Right atrium auricular region (tissue), 2 donors: ENCODE data around the gene ALOX5. TPM values are rescaled to one million over a fixed set of nuclear protein-coding genes. Genes with fewer than 3 reads are reported as not detected.

Experiments used
- DNase-seq: peaks from one replicate; pipeline ENCODE4 v3.0.0-alpha.2; 2019; ENCODE audit warnings: low spot score
- H3K27ac ChIP-seq, 2 donors: fragments of 200-600 bp; sonication (generic); 1 replicate in 1 of 2; 2 replicates in 1 of 2; pipeline ENCODE4 v1.5.1; 2016 to 2019
- H3K27me3 ChIP-seq, 2 donors: fragments of 200-600 bp; sonication (generic); one replicate each; pipeline versions ENCODE4 v1.5.1 to v1.6.0; 2017 to 2019
- H3K36me3 ChIP-seq: fragments of 200-600 bp; sonication (generic); one replicate; pipeline ENCODE4 v1.5.1; 2016
- H3K4me1 ChIP-seq, 2 donors: fragments of 200-600 bp; sonication (generic); one replicate each; pipeline versions ENCODE4 v1.5.1 to v1.6.0; 2017 to 2019
- H3K4me3 ChIP-seq, 2 donors: fragments of 200-600 bp; sonication (generic); 1 replicate in 1 of 2; 2 replicates in 1 of 2; pipeline ENCODE4 v1.5.1; 2017 to 2019; ENCODE audit warnings: mild to moderate bottlenecking in 1 of 2, moderate library complexity in 1 of 2
- H3K9me3 ChIP-seq, 2 donors: fragments of 200-600 bp; sonication (generic); one replicate each; pipeline ENCODE4 v1.5.1; 2019
- CTCF ChIP-seq, 2 donors: fragments of 200-600 bp; sonication (generic); IDR thresholded peaks; one replicate each; pipeline ENCODE4 v1.5.1; 2019; ENCODE audit warnings: antibody characterized with exemption in 2 of 2
- total RNA-seq, 2 donors: library from RNA; depleted of rRNA; stranded (reverse); fragments of >200 nt; gene quantifications; one replicate each; pipeline ENCODE4 v1.1.0, GENCODE V29; 2016

ALOX5 gene
- total RNA-seq, 2 donors from 2014 or later = 6.3 to 16.0 TPM

DNA sequence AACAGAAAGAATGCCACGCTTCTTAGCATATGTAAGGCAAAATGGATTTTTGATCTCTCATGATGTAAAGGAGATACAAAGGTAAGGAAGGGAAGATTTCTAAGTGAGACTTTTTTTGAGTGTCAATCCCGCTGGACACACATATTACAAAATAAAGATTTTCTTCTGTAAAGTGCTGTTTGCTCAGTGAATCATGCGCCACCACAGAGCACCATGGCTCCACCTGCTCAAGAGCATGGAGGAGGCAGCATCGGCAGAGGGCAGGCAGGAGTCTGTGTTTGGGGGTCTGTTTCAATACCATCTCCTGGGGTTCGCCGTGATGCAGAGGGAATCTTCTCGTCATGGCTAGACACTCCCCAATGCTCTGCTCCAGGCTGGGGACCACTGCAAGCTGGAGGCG, 83.5 kb downstream of the ALOX5 start:
- no peaks in the 10 kb centered on the region for H3K27me3 ChIP-seq
- H3K9me3 ChIP-seq = no peaks in the 10 kb centered on the region
- peaks cover 31% of the 10 kb centered on the region for H3K36me3 ChIP-seq
- no peak overlapping the region for H3K4me3 ChIP-seq
- H3K4me1 ChIP-seq = peaks cover 0 to 25% of the 10 kb centered on the region in 2 donors
- peak; percentile 21 for DNase-seq
- TF ChIP-seq CTCF (IDR thresholded peaks at IDR 0.05) = no peak
- no peak overlapping the region for H3K27ac ChIP-seq

DNA sequence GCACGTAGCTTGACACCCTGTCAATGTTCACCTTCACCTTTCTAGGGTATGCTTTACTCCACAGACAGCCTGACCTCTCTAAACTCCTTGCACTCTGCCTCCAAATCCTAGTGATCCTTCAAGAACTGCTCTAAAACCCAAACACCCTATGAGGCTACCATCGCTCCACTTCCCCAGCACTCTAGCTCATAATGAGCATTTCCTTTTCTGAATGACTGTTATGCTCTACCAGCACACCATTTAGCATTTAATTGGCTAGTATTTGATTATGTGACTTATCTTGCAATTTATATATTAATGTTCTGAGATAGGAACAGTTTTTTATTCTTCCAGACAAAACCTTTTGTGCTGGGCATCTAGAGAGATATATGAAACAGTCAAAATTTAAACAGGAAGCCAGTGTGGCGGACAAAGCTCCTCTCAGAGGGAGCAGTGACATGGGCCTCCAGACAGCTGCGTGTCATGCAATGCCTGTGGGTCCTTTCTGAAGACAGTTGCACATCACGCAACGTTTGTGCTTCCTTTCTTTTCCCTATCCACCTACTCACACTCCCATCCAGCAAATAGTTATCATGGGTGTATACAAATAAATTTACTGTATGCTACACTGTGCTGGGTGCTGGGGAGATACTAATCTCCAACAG, 86.3 kb downstream of the ALOX5 start:
- no peak overlapping the region for H3K4me3 ChIP-seq
- peaks cover 0 to 23% of the 10 kb centered on the region in 2 donors for H3K4me1 ChIP-seq
- DNase-seq = no peak
- no peaks in the 10 kb centered on the region for H3K27me3 ChIP-seq
- no peak overlapping the region for H3K27ac ChIP-seq
- no peaks in the 10 kb centered on the region for H3K9me3 ChIP-seq
- TF ChIP-seq CTCF (IDR thresholded peaks at IDR 0.05) = no peak
- peaks cover 31% of the 10 kb centered on the region for H3K36me3 ChIP-seq

GRCh38 chr10:45461034-45461433, 87.0 kb downstream of the ALOX5 start:
- no peaks in the 10 kb centered on the region for H3K27me3 ChIP-seq
- no peak for DNase-seq
- no peak overlapping the region for H3K4me3 ChIP-seq
- no peak for TF ChIP-seq CTCF (IDR thresholded peaks at IDR 0.05)
- H3K36me3 ChIP-seq = peaks cover 31% of the 10 kb centered on the region
- H3K27ac ChIP-seq = no peak overlapping the region
- H3K9me3 ChIP-seq = no peaks in the 10 kb centered on the region
- peaks cover 0 to 20% of the 10 kb centered on the region in 2 donors for H3K4me1 ChIP-seq

DNA sequence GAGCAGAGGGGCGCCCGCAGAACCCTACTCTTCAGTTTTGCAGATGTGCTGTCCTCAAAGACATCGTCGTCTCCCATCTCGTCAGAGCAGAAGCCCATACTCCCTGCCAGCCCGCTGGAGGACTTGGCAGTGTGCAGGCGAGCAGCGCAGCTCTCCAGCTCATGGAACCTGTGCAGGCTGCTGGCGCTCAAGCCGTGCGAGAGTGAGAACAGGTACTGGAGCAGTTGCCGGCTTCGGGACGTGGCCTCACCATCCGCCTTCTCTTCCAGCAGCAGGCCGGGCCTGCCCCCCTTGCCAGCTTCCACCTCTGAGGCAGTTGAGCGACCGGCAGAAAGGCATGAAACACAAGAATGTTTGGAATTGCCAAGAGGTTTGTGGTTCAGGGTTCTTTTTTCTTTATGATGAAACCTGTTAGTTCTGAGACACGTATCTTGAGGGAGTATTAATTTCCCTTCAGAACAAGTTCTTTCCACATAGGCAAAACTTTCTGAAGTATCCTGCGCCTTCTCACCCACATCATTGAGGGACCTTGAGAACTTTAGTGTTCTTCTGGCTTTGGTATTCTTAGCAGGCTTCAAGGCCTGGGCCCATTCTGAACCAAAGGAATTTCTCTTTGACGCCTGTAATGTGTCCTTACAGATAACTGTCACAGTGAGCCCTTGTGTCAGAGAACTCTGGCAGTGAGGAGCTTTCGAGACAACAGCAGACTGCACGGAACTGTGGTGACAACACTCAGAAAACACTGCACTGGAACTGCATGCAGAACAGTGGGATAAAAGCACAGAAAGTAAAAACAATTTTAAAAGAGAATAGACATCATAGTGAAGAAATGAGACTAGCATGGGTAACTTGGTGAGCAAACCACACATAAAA, 89.5 kb downstream of the ALOX5 start:
- Histone ChIP-seq H3K4me1 (peaks cover 0 to 20% of the 10 kb centered on the region in 2 donors), H3K27ac (peak overlapping the region in 1 of 2 donors; percentile 49), H3K4me3 (no peak overlapping the region), H3K27me3 (no peaks in the 10 kb centered on the region), H3K9me3 (no peaks in the 10 kb centered on the region), H3K36me3 (peaks cover 18% of the 10 kb centered on the region)
- TF ChIP-seq CTCF (IDR thresholded peaks at IDR 0.05) = no peak
- no peak for DNase-seq

DNA sequence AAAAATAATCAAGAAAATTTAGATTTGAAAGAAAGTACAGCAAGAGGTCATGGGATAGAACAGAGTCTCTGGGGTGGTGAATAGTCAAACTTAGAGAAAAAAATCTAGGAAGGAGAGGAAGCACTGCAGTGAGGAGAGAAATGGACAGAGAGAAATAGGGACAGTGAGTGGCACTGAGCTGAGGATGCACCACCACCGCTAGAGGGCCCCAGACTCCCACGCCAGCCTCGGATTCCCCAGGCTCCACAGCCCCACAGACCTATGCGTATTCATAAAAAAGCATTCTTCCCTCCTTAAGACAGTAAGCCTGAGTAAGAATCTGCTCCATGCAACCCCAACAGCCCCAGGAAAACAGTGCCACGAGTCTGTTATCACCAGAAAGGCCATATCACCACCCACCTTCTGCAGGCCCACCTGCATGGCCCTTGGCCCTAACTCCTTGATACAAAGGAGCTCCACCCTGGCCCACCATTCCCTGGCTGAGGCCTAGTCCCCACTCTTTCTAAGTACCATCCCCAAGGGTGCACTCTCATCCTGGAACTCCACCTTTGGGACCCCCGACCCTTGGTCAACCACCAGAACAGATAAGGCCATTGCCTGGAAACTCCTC, 91.0 kb downstream of the ALOX5 start:
- peaks cover 7% of the 10 kb centered on the region for H3K36me3 ChIP-seq
- no peaks in the 10 kb centered on the region for H3K27me3 ChIP-seq
- no peak overlapping the region for H3K4me3 ChIP-seq
- H3K4me1 ChIP-seq = peaks cover 0 to 23% of the 10 kb centered on the region in 2 donors
- no peak overlapping the region for H3K27ac ChIP-seq
- H3K9me3 ChIP-seq = no peaks in the 10 kb centered on the region
- DNase-seq = peak; percentile 74
- peak; percentile 81 to 90 for TF ChIP-seq CTCF (IDR thresholded peaks at IDR 0.05)
